NT2/D1 (cell line): ENCODE measurements around the gene CTDP1.

ENCODE experiments used
- YY1 ChIP-seq: IDR thresholded peaks from 2 replicates; pipeline ENCODE4 v1.6.1; 2011; ENCODE audit not compliant: insufficient read length, insufficient read depth
- ZNF274 ChIP-seq: IDR thresholded peaks from 2 replicates; pipeline ENCODE4 v1.6.1; 2011; ENCODE audit warnings: mild to moderate bottlenecking, low read depth, low read length

GRCh38 chr18:79738581-79739439 is 59.2 kb downstream of the CTDP1 start:
- TF ChIP-seq YY1 (no peak), ZNF274 (no peak)
